GM23338 (cell line): Measurements from ENCODE around the gene ASTL. TPM values are rescaled to one million over a fixed set of nuclear protein-coding genes. Genes with fewer than 3 reads are reported as not detected.

Experiments
- ATAC-seq: fragments of 200-7000 bp; cut with Tn5 transposase; 3 replicates; pipeline ENCODE4 v1.9.1; 2020
- DNase-seq: peaks from one replicate; pipeline ENCODE4 v3.0.0-alpha.2; 2015; ENCODE audit warnings: low spot score
- H2AFZ ChIP-seq: fragments of 200-600 bp; sonication (generic); 2 replicates; pipeline ENCODE4 v1.8.0; 2016; ENCODE audit warnings: antibody characterized with exemption, mild to moderate bottlenecking, moderate library complexity
- H3F3A ChIP-seq: fragments of 200-600 bp; sonication (generic); replicated peaks from 2 replicates; pipeline ENCODE4 v1.8.0; 2017; ENCODE audit warnings: antibody characterized with exemption, mixed run types, low read depth
- H3K27ac ChIP-seq: fragments of 200-600 bp; sonication (generic); 2 replicates; pipeline ENCODE4 v1.6.1; 2016; ENCODE audit warnings: low read depth
- H3K27me3 ChIP-seq: fragments of 200-600 bp; sonication (generic); 2 replicates; pipeline ENCODE4 v1.8.0; 2016; ENCODE audit warnings: mild to moderate bottlenecking, mixed run types, moderate library complexity; ENCODE audit not compliant: insufficient read depth
- H3K36me3 ChIP-seq: fragments of 200-600 bp; sonication (generic); 2 replicates; pipeline ENCODE4 v1.8.0; 2016; ENCODE audit warnings: mild to moderate bottlenecking; ENCODE audit not compliant: insufficient read depth
- H3K4me1 ChIP-seq: fragments of 200-600 bp; sonication (generic); 2 replicates; pipeline ENCODE4 v1.8.0; 2016; ENCODE audit warnings: mild to moderate bottlenecking, moderate library complexity; ENCODE audit not compliant: insufficient read depth
- H3K4me2 ChIP-seq: fragments of 200-600 bp; sonication (generic); 2 replicates; pipeline ENCODE4 v1.7.1; 2017; ENCODE audit warnings: mixed run types
- H3K4me3 ChIP-seq: fragments of 200-600 bp; sonication (generic); 2 replicates; pipeline ENCODE4 v1.6.1; 2016; ENCODE audit warnings: mixed run types
- H3K79me2 ChIP-seq: fragments of 200-600 bp; sonication (generic); replicated peaks from 2 replicates; pipeline ENCODE4 v1.8.0; 2017; ENCODE audit warnings: mild to moderate bottlenecking; ENCODE audit not compliant: insufficient read depth
- H3K9me2 ChIP-seq: fragments of 200-600 bp; sonication (generic); 2 replicates; pipeline ENCODE4 v1.8.0; 2017; ENCODE audit not compliant: insufficient read depth
- H4K20me1 ChIP-seq: fragments of 200-600 bp; sonication (generic); replicated peaks from 2 replicates; pipeline ENCODE4 v1.8.0; 2017; ENCODE audit warnings: mild to moderate bottlenecking; ENCODE audit not compliant: insufficient read depth
- H3K27ac Mint-ChIP-seq: 2 replicates; pipeline ENCODE4 v1.8.0; 2020; ENCODE audit warnings: inconsistent platforms, mild to moderate bottlenecking, moderate library complexity, mixed read lengths
- H3K27me3 Mint-ChIP-seq: 3 replicates; pipeline ENCODE4 v1.8.0; 2022; ENCODE audit warnings: low read depth, mild to moderate bottlenecking, moderate library complexity, mixed read lengths, inconsistent platforms; ENCODE audit not compliant: insufficient read depth, poor library complexity
- H3K36me3 Mint-ChIP-seq: 3 replicates; pipeline ENCODE4 v1.8.0; 2021; ENCODE audit warnings: low read depth, mild to moderate bottlenecking, inconsistent platforms, moderate library complexity, mixed read lengths
- H3K4me1 Mint-ChIP-seq: 3 replicates; pipeline ENCODE4 v1.8.0; 2020; ENCODE audit warnings: mild to moderate bottlenecking, inconsistent platforms, mixed read lengths
- H3K4me3 Mint-ChIP-seq: 3 replicates; pipeline ENCODE4 v1.8.0; 2021; ENCODE audit warnings: moderate library complexity, mild to moderate bottlenecking, inconsistent platforms, mixed read lengths
- H3K9me3 Mint-ChIP-seq: 3 replicates; pipeline ENCODE4 v1.8.0; 2020; ENCODE audit warnings: moderate library complexity, mild to moderate bottlenecking, inconsistent platforms, mixed read lengths
- CREB1 ChIP-seq: fragments of 250-450 bp; sonication (Bioruptor Pico); IDR thresholded peaks from 2 replicates; pipeline ENCODE4 v1.5.0; 2020; ENCODE audit warnings: low read depth, mild to moderate bottlenecking, moderate library complexity
- NANOG ChIP-seq: IDR thresholded peaks from 2 replicates; pipeline ENCODE4 v1.6.1; 2016; ENCODE audit warnings: antibody characterized with exemption, borderline replicate concordance
- POLR2AphosphoS5 ChIP-seq: IDR thresholded peaks from 2 replicates; pipeline ENCODE4 v1.6.1; 2016; ENCODE audit warnings: antibody characterized with exemption, low read depth
- REST ChIP-seq: IDR thresholded peaks from one replicate; pipeline ENCODE4 v1.6.1; 2018; ENCODE audit warnings: antibody characterized with exemption; ENCODE audit not compliant: unreplicated experiment
- STAT1 ChIP-seq: IDR thresholded peaks from one replicate; pipeline ENCODE4 v1.6.1; 2016; ENCODE audit warnings: antibody characterized with exemption; ENCODE audit not compliant: unreplicated experiment
- ZNF114 ChIP-seq: fragments of 250-450 bp; sonication (Bioruptor Pico); IDR thresholded peaks from 2 replicates; pipeline ENCODE4 v1.5.0; 2020; ENCODE audit warnings: mild to moderate bottlenecking, moderate library complexity
- ZNF331 ChIP-seq: fragments of 250-450 bp; sonication (Bioruptor Pico); IDR thresholded peaks from 2 replicates; pipeline ENCODE4 v1.5.0; 2020; ENCODE audit warnings: low read depth, mild to moderate bottlenecking, moderate library complexity
- polyA plus RNA-seq: library from polyadenylated mRNA; unstranded; fragments of >200 nt; fragmentation: Nextera tagmentation; extraction: Ambion mirVana; gene quantifications from 2 replicates; pipeline ENCODE4 v1.2.1, GENCODE V29; 2016
- total RNA-seq: library from RNA; depleted of rRNA; stranded (reverse); fragments of >200 nt; shearing (Covaris generic); gene quantifications from 2 replicates; pipeline ENCODE4 v1.2.3, GENCODE V29; 2014
- TF ChIP-seq, protein P1 (sequence below): fragments of 250-450 bp; sonication (Bioruptor Pico); IDR thresholded peaks from 2 replicates; pipeline ENCODE4 v1.5.0; 2020; ENCODE audit warnings: mild to moderate bottlenecking, moderate library complexity
- TF ChIP-seq, protein P2 (sequence below), 2 experiments: fragments of 200-600 bp in 1 of 2; sonication (generic) in 1 of 2; conservative IDR thresholded peaks; 2 replicates each; pipeline versions ENCODE4 v1.5.1 to v1.6.1; 2016 to 2017; ENCODE audit warnings: antibody characterized with exemption in 2 of 2, low read depth in 2 of 2, mild to moderate bottlenecking in 2 of 2, moderate library complexity in 1 of 2

Gene ASTL
- total and polyA plus RNA-seq, 2 experiments from 2014 or later = 0.23 TPM; not detected in 1

DNA sequence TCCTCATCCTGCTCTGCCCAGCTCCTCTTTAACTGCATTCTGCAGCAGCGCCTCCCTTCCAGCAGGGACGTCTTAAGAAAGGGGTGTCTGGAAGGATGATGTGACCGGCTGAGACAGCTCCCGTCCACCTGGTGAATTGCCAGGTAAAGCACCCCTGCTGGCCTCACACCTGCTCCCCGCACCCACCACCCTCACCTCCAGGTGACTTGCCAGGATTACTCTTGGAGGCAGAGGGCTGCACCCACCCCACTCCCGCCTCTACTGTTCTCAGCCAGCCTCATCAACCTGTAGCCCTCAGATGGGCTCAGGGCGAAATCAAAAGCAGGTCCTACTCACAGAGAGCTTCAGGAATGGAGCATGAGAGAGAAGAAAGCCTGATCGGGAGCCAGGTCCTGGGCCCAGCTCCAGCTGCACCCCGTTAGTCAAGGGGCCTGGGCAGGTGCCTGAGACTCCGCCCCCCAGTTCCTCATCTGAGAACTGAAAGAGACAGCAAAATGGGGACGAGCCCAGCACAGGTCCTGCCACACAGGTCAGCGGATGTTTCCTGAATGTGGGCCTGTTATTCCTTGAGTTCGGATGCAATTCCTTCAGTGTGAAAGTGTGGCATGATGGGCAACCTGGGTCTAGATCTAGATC lies 27.6 kb downstream of the ASTL start (continued):
- TF ChIP-seq, protein P1, sequence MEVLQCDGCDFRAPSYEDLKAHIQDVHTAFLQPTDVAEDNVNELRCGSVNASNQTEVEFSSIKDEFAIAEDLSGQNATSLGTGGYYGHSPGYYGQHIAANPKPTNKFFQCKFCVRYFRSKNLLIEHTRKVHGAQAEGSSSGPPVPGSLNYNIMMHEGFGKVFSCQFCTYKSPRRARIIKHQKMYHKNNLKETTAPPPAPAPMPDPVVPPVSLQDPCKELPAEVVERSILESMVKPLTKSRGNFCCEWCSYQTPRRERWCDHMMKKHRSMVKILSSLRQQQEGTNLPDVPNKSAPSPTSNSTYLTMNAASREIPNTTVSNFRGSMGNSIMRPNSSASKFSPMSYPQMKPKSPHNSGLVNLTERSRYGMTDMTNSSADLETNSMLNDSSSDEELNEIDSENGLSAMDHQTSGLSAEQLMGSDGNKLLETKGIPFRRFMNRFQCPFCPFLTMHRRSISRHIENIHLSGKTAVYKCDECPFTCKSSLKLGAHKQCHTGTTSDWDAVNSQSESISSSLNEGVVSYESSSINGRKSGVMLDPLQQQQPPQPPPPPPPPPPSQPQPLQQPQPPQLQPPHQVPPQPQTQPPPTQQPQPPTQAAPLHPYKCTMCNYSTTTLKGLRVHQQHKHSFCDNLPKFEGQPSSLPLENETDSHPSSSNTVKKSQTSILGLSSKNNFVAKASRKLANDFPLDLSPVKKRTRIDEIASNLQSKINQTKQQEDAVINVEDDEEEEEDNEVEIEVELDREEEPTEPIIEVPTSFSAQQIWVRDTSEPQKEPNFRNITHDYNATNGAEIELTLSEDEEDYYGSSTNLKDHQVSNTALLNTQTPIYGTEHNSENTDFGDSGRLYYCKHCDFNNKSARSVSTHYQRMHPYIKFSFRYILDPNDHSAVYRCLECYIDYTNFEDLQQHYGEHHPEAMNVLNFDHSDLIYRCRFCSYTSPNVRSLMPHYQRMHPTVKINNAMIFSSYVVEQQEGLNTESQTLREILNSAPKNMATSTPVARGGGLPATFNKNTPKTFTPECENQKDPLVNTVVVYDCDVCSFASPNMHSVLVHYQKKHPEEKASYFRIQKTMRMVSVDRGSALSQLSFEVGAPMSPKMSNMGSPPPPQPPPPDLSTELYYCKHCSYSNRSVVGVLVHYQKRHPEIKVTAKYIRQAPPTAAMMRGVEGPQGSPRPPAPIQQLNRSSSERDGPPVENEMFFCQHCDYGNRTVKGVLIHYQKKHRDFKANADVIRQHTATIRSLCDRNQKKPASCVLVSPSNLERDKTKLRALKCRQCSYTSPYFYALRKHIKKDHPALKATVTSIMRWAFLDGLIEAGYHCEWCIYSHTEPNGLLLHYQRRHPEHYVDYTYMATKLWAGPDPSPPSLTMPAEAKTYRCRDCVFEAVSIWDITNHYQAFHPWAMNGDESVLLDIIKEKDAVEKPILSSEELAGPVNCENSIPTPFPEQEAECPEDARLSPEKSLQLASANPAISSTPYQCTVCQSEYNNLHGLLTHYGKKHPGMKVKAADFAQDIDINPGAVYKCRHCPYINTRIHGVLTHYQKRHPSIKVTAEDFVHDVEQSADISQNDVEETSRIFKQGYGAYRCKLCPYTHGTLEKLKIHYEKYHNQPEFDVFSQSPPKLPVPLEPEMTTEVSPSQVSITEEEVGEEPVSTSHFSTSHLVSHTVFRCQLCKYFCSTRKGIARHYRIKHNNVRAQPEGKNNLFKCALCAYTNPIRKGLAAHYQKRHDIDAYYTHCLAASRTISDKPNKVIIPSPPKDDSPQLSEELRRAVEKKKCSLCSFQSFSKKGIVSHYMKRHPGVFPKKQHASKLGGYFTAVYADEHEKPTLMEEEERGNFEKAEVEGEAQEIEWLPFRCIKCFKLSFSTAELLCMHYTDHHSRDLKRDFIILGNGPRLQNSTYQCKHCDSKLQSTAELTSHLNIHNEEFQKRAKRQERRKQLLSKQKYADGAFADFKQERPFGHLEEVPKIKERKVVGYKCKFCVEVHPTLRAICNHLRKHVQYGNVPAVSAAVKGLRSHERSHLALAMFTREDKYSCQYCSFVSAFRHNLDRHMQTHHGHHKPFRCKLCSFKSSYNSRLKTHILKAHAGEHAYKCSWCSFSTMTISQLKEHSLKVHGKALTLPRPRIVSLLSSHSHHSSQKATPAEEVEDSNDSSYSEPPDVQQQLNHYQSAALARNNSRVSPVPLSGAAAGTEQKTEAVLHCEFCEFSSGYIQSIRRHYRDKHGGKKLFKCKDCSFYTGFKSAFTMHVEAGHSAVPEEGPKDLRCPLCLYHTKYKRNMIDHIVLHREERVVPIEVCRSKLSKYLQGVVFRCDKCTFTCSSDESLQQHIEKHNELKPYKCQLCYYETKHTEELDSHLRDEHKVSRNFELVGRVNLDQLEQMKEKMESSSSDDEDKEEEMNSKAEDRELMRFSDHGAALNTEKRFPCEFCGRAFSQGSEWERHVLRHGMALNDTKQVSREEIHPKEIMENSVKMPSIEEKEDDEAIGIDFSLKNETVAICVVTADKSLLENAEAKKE (CRISPR knock-in tag) = no peak

- Histone ChIP-seq H2AFZ (no peak overlapping the region), H3K36me3 (no peaks in the 10 kb centered on the region), H3K4me3 (no peak overlapping the region), H3K27ac (no peak overlapping the region), H4K20me1 (no peaks in the 10 kb centered on the region), H3K27me3 (peaks cover 2% of the 10 kb centered on the region), H3K4me2 (no peak overlapping the region), H3K9me2 (no peaks in the 10 kb centered on the region), H3F3A (no peaks in the 10 kb centered on the region), H3K79me2 (no peaks in the 10 kb centered on the region), H3K4me1 (peaks cover 20% of the 10 kb centered on the region)
- no peak overlapping the region for H3K27ac Mint-ChIP-seq
- no peak overlapping the region for H3K4me3 Mint-ChIP-seq
- no peak for ATAC-seq
- peaks cover 17% of the 10 kb centered on the region for H3K27me3 Mint-ChIP-seq
- H3K9me3 Mint-ChIP-seq = peaks cover 6% of the 10 kb centered on the region
- H3K4me1 Mint-ChIP-seq = peaks cover 25% of the 10 kb centered on the region
- peaks cover 5% of the 10 kb centered on the region; the same call in 2 of the 3 replicates for H3K36me3 Mint-ChIP-seq
- DNase-seq = no peak
- TF ChIP-seq ZNF331 (CRISPR knock-in tag) (no peak), REST (no peak), STAT1 (no peak), POLR2AphosphoS5 (no peak), CREB1 (no peak), ZNF114 (no peak), NANOG (no peak)
- TF ChIP-seq, protein P2, sequence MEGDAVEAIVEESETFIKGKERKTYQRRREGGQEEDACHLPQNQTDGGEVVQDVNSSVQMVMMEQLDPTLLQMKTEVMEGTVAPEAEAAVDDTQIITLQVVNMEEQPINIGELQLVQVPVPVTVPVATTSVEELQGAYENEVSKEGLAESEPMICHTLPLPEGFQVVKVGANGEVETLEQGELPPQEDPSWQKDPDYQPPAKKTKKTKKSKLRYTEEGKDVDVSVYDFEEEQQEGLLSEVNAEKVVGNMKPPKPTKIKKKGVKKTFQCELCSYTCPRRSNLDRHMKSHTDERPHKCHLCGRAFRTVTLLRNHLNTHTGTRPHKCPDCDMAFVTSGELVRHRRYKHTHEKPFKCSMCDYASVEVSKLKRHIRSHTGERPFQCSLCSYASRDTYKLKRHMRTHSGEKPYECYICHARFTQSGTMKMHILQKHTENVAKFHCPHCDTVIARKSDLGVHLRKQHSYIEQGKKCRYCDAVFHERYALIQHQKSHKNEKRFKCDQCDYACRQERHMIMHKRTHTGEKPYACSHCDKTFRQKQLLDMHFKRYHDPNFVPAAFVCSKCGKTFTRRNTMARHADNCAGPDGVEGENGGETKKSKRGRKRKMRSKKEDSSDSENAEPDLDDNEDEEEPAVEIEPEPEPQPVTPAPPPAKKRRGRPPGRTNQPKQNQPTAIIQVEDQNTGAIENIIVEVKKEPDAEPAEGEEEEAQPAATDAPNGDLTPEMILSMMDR (conservative IDR thresholded peaks at IDR 0.05; ENCODE audit: low read depth in 2 of 2) = no peak
These were observed 28.3 kb downstream of the ASTL start for GRCh38 chr2:96109931-96110511.
